Sigmoid colon (tissue), 7 donors: Measurements from ENCODE around the gene PFKM. TPM values are rescaled to one million over a fixed set of nuclear protein-coding genes. Genes with fewer than 3 reads are reported as not detected.

Source experiments
- DNase-seq: peaks from one replicate; pipeline ENCODE4 v3.0.0-alpha.2; 2019
- H3K27ac ChIP-seq, 4 donors: fragments of 200-600 bp; sonication (generic); one replicate each; pipeline ENCODE4 v1.5.1; 2016 to 2019; ENCODE audit warnings: mild to moderate bottlenecking in 1 of 4
- H3K27me3 ChIP-seq, 3 donors: fragments of 200-600 bp; sonication (generic); one replicate each; pipeline ENCODE4 v1.5.1; 2019; ENCODE audit warnings: mild to moderate bottlenecking in 1 of 3
- H3K36me3 ChIP-seq, 4 donors: fragments of 200-600 bp; sonication (generic); one replicate each; pipeline ENCODE4 v1.5.1; 2016 to 2019
- H3K4me1 ChIP-seq, 4 donors: fragments of 200-600 bp; sonication (generic); one replicate each; pipeline ENCODE4 v1.5.1; 2017 to 2019
- H3K4me3 ChIP-seq, 4 donors: fragments of 200-600 bp; sonication (generic); one replicate each; pipeline ENCODE4 v1.5.1; 2017 to 2019; ENCODE audit warnings: mild to moderate bottlenecking in 2 of 4, moderate library complexity in 1 of 4
- H3K9me3 ChIP-seq, 4 donors: fragments of 200-600 bp in 3 of 4; sonication (generic) in 3 of 4; one replicate each; pipeline versions ENCODE4 v1.5.1 to v1.6.1; 2013 to 2019
- EP300 ChIP-seq, 4 donors: sonication (generic); formaldehyde crosslinking; IDR thresholded peaks; one replicate each; pipeline ENCODE4 v1.6.1; 2017; ENCODE audit warnings: antibody characterized with exemption in 4 of 4
- POLR2A ChIP-seq, 2 donors: fragments of 450-650 bp; IDR thresholded peaks; one replicate each; pipeline ENCODE4 v1.6.1; 2016; ENCODE audit warnings: antibody characterized with exemption in 2 of 2, mild to moderate bottlenecking in 2 of 2, moderate library complexity in 2 of 2
- POLR2AphosphoS5 ChIP-seq, 4 donors: sonication (generic); formaldehyde crosslinking; IDR thresholded peaks; one replicate each; pipeline ENCODE4 v1.6.1; 2017; ENCODE audit warnings: antibody characterized with exemption in 4 of 4
- WGBS, 2 donors: extraction: QIAGEN DNeasy Blood & Tissue Kit; methylation state at CpG; one replicate each; pipeline ENCODE4 v1.1.7; 2013; 5-methylcytosine and 5-hydroxymethylcytosine counted together
- intact Hi-C: fragments of 100-400 bp; cut with DNase I; formaldehyde crosslinking; loops from one replicate; pipeline ENCODE4 v1.15.1; 2023
- polyA plus RNA-seq, 3 donors: library from polyadenylated mRNA; stranded (reverse); fragments of 200-250 nt; gene quantifications; one replicate each; pipeline ENCODE4 v1.2.3, GENCODE V29; 2013
- total RNA-seq, 4 donors: library from RNA; depleted of rRNA; stranded (reverse); fragments of >200 nt; gene quantifications; one replicate each; pipeline ENCODE4 v1.1.0, GENCODE V29; 2016
- TF ChIP-seq, protein P1 (sequence below), 4 experiments: fragments of 450-650 bp in 3 of 4; fragments of 200-600 bp in 1 of 4; IDR thresholded peaks; one replicate each; pipeline ENCODE4 v1.5.1; 2016 to 2019; ENCODE audit warnings: antibody characterized with exemption in 4 of 4, mild to moderate bottlenecking in 3 of 4, moderate library complexity in 2 of 4
- donor health status: healthy with polysubstance abuse.
- donor health status: Bipolar disorder and iron deficiency.
- donor health status: healthy.

PFKM gene
- total and polyA plus RNA-seq, 7 donors = 15.6 to 70.6 (median 59.2) TPM

DNA sequence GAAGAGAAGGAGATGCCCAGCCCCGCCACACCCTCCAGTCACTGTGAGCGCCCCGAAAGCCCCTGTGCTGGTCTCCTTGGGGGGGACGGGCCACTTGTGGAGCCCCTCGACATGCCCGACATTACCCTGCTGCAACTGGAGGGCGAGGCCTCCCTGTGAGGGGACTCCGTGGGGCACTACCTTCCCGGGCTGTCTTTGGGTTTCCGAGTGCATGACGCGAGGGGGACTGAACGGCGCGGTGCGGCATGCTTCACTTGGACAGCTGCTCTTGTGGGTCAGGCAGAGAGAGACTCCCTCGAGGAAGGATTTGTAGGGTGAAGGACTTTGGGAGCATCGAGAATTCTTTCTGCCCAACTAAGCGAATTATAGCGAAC, 65.4 kb downstream of the PFKM start:
- intact Hi-C loops = no loop called here
- Histone ChIP-seq H3K4me1 (peaks cover 0 to 28% (median 23%) of the 10 kb centered on the region in 4 donors), H3K27me3 (peaks cover 16 to 54% (median 25%) of the 10 kb centered on the region in 3 donors), H3K4me3 (peak overlapping the region; percentile 46 to 62 (median 52)), H3K9me3 (no peaks in the 10 kb centered on the region), H3K27ac (no peak overlapping the region), H3K36me3 (no peaks in the 10 kb centered on the region)
- no peak for DNase-seq
- whole genome bisulfite sequencing, 2 donors = 11 to 22% methylated on average over 20 of the region's 20 CpGs
- TF ChIP-seq EP300 (IDR thresholded peaks at IDR 0.05) (no peak), POLR2AphosphoS5 (IDR thresholded peaks at IDR 0.05) (no peak), POLR2A (IDR thresholded peaks at IDR 0.05) (no peak)
- TF ChIP-seq, protein P1, sequence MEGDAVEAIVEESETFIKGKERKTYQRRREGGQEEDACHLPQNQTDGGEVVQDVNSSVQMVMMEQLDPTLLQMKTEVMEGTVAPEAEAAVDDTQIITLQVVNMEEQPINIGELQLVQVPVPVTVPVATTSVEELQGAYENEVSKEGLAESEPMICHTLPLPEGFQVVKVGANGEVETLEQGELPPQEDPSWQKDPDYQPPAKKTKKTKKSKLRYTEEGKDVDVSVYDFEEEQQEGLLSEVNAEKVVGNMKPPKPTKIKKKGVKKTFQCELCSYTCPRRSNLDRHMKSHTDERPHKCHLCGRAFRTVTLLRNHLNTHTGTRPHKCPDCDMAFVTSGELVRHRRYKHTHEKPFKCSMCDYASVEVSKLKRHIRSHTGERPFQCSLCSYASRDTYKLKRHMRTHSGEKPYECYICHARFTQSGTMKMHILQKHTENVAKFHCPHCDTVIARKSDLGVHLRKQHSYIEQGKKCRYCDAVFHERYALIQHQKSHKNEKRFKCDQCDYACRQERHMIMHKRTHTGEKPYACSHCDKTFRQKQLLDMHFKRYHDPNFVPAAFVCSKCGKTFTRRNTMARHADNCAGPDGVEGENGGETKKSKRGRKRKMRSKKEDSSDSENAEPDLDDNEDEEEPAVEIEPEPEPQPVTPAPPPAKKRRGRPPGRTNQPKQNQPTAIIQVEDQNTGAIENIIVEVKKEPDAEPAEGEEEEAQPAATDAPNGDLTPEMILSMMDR (IDR thresholded peaks at IDR 0.05) = no peak

DNA sequence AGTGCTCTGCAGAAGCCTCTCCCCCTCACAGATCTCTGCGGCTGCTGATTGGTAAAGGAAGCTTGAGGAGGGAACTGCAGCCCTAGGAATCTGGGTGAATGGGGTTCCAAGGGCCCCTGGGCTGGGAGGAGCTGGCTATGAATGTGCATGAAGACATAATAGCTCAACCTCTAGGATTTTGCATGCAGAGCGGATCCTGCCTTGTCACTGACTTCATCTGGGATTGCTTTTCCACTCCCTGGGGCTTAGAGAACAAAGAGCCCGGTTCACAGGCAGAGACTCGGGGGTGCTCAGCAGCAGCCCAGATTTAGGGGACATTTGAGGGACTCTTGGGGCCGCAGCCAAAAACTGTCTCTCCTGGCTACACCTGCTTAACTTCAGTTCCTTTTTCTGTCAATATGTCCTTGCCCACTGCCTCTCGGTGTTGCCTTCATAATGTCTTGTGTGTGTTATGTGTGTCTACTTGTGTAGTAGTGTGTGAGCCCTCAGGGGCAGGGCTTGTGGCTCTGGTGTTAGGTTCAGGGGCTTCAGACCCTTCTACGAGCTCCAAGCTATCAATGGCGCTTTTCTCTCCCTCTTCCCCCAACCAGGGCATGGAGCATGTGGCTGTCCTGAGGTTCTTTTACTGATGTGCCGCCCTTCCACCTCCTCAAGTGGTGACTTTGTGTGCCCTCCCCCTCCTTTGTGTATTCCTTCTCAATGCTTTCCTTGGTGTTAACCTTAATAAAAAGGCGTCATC, 66.2 kb downstream of the PFKM start:
- peaks cover 0 to 28% (median 23%) of the 10 kb centered on the region in 4 donors for H3K4me1 ChIP-seq
- intact Hi-C loops = no loop called here
- H3K9me3 ChIP-seq = no peaks in the 10 kb centered on the region
- H3K4me3 ChIP-seq = no peak overlapping the region
- no peak overlapping the region for H3K27ac ChIP-seq
- peaks cover 16 to 50% (median 18%) of the 10 kb centered on the region in 3 donors for H3K27me3 ChIP-seq
- TF ChIP-seq EP300 (IDR thresholded peaks at IDR 0.05) (no peak), POLR2AphosphoS5 (IDR thresholded peaks at IDR 0.05) (no peak), POLR2A (IDR thresholded peaks at IDR 0.05) (no peak)
- TF ChIP-seq, protein P1 (IDR thresholded peaks at IDR 0.05) = no peak
- 67 to 78% methylated on average over 10 of the region's 10 CpGs for WGBS, 2 donors
- no peaks in the 10 kb centered on the region for H3K36me3 ChIP-seq
- no peak for DNase-seq

DNA sequence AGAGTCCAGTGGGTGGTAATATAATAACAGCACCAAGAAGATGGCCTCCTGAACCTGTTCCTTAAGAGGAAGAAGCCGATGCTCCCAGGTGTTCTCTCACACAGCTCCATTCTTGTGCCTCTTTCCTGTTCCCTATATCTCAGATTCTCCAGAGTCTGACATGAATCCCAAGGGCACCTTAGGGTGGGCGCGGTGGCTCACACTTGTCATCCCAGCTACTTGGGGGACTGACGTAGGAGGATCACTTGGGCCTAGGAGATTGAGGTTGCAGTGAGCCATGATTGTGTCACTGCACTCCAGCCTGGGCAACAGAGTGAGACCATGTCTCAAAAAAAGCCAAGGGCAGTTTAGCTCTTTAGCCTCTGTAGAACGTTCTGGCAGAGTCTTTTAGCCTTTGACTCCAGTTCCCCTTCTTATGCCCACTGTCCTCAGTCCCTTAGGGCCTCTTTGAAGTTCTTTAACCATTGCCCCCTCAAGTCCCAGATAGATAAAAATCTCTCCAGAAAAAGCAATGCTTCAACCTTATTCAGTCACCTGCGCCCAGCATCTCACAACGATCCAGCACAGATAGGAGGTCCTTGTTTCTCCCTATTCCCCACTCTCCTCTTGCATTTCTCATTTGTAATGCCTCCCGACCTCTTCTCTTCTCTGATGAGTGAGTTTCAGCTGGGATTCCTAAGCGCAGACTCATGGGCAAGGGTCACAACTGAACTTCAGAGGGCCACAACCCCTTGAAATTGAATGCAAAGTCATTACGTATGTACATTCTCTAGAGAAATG, 68.9 kb downstream of the PFKM start:
- peaks cover 13 to 24% (median 16%) of the 10 kb centered on the region in 3 donors for H3K27me3 ChIP-seq
- no peak for DNase-seq
- peaks cover 0 to 20% (median 14%) of the 10 kb centered on the region in 4 donors for H3K4me1 ChIP-seq
- TF ChIP-seq POLR2A (IDR thresholded peaks at IDR 0.05) (no peak), EP300 (IDR thresholded peaks at IDR 0.05) (no peak), POLR2AphosphoS5 (IDR thresholded peaks at IDR 0.05) (no peak)
- TF ChIP-seq, protein P1 (IDR thresholded peaks at IDR 0.05) = no peak
- H3K36me3 ChIP-seq = no peaks in the 10 kb centered on the region
- no peaks in the 10 kb centered on the region for H3K9me3 ChIP-seq
- intact Hi-C loops = no loop called here
- H3K27ac ChIP-seq = no peak overlapping the region
- 88 to 89% methylated on average over 10 of the region's 10 CpGs for WGBS, 2 donors
- no peak overlapping the region for H3K4me3 ChIP-seq

DNA sequence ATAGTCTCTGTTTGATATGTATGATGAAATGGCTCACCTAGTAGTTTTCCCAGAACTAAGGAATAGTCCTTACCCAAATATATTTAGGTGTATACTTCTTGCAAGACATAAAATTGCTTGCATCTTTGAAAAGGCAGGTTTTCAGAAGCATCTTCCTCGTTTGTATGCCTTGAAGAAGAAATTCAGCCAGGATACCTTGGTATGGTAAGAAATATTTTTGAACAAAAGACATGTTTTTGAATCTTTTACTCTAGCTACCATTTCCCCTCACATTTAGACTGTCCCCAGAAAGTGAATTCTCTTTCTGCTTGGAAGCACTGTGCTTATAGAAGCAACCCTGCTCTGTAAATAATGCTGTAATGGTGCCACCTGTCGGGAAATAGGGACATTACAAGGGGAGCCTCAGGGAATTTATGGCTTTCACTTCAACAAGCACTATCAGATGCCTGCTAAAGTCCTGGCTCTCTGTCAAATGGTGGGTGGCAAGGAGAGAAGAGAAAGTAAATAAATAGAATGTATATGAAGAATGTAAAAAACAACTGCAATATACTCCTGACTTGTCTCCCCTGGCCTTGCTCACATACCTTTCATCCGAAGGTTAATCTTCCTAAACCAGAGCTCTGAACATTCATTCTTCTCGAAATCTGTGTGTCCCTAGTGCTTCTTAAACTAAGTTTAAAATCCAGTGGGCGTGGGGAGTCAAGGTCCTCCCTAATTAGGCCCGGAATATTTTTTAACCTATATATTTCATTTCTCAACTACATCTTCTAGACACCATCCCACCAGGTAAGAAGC, 70.4 kb downstream of the PFKM start:
- peak; percentile 80 for DNase-seq
- no peaks in the 10 kb centered on the region for H3K36me3 ChIP-seq
- H3K4me1 ChIP-seq = peaks cover 0 to 5% (median 2%) of the 10 kb centered on the region in 4 donors
- intact Hi-C loops = no loop called here
- no peak overlapping the region for H3K27ac ChIP-seq
- peaks cover 3 to 9% (median 5%) of the 10 kb centered on the region in 3 donors for H3K27me3 ChIP-seq
- no peaks in the 10 kb centered on the region for H3K9me3 ChIP-seq
- TF ChIP-seq POLR2AphosphoS5 (IDR thresholded peaks at IDR 0.05) (no peak), POLR2A (IDR thresholded peaks at IDR 0.05) (no peak)
- TF ChIP-seq, protein P1 (IDR thresholded peaks at IDR 0.05) = peak; percentile 60 to 92 (median 76)
- 21 to 45% methylated on average over 6 of the region's 6 CpGs for WGBS, 2 donors
- H3K4me3 ChIP-seq = no peak overlapping the region
